CD8-positive, alpha-beta memory T cell (primary cell): ENCODE measurements around the gene ZBTB7A. TPM values are rescaled to one million over a fixed set of nuclear protein-coding genes. Genes with fewer than 3 reads are reported as not detected.
"Not testable (repeated sequence)": the region's sequence is repeated elsewhere in the genome, so short reads cannot be mapped to it uniquely, and the experiment has no call there.

Source experiments
- CTCF ChIA-PET: fragments of 350-600 bp; sonication (Branson Sonifier 250); formaldehyde crosslinking; loops from one replicate; lab custom pipeline; 2021; ENCODE audit warnings: antibody characterized with exemption; lab: Charles Lee
- POLR2A ChIA-PET: fragments of 350-600 bp; sonication (Branson Sonifier 250); formaldehyde crosslinking; loops from one replicate; lab custom pipeline; 2021; ENCODE audit warnings: antibody characterized with exemption; lab: Charles Lee
- DNase-seq, 5 donors: peaks; one replicate each; pipeline versions ENCODE4 v3.0.0 to v3.0.0-alpha.2; 2020 to 2022; ENCODE audit warnings: mixed read lengths in 1 of 5
- H3K27ac ChIP-seq: one replicate; pipeline ENCODE4 v1.7.0; 2013; ENCODE audit warnings: low read depth, mild to moderate bottlenecking, low read length, moderate library complexity
- H3K27me3 ChIP-seq: 2 replicates; pipeline ENCODE4 v1.7.0; 2013; ENCODE audit warnings: low read length, mild to moderate bottlenecking; ENCODE audit not compliant: insufficient read depth, poor library complexity, severe bottlenecking
- H3K36me3 ChIP-seq: 2 replicates; pipeline ENCODE4 v1.7.0; 2013; ENCODE audit warnings: mild to moderate bottlenecking, low read length, moderate library complexity; ENCODE audit not compliant: insufficient read depth
- H3K4me1 ChIP-seq: 2 replicates; pipeline ENCODE4 v1.7.0; 2013; ENCODE audit warnings: mild to moderate bottlenecking, low read length, moderate library complexity; ENCODE audit not compliant: insufficient read depth
- H3K4me3 ChIP-seq: 2 replicates; pipeline ENCODE4 v1.7.0; 2013; ENCODE audit warnings: mild to moderate bottlenecking, low read length
- H3K9me3 ChIP-seq: 2 replicates; pipeline ENCODE4 v1.7.0; 2013; ENCODE audit warnings: mild to moderate bottlenecking, low read length
- H3K27ac Mint-ChIP-seq, 8 donors: one replicate each; pipeline ENCODE4 v1.8.0; 2020 to 2021; ENCODE audit warnings: mixed read lengths in 8 of 8, mild to moderate bottlenecking in 6 of 8, inconsistent platforms in 3 of 8, moderate library complexity in 3 of 8
- H3K27me3 Mint-ChIP-seq, 2 donors: one replicate each; pipeline ENCODE4 v1.8.0; 2020 to 2021; ENCODE audit warnings: mixed read lengths in 2 of 2, mild to moderate bottlenecking in 1 of 2, moderate library complexity in 1 of 2
- H3K36me3 Mint-ChIP-seq, 3 donors: one replicate each; pipeline ENCODE4 v1.8.0; 2020 to 2021; ENCODE audit warnings: mixed read lengths in 3 of 3, inconsistent platforms in 1 of 3, mild to moderate bottlenecking in 1 of 3
- H3K4me1 Mint-ChIP-seq, 3 donors: one replicate each; pipeline ENCODE4 v1.8.0; 2020 to 2021; ENCODE audit warnings: mixed read lengths in 3 of 3, inconsistent platforms in 1 of 3, mild to moderate bottlenecking in 1 of 3
- H3K4me3 Mint-ChIP-seq, 7 donors: one replicate each; pipeline ENCODE4 v1.8.0; 2020 to 2021; ENCODE audit warnings: mixed read lengths in 7 of 7, mild to moderate bottlenecking in 6 of 7, moderate library complexity in 4 of 7, inconsistent platforms in 2 of 7
- H3K9me3 Mint-ChIP-seq, 5 donors: one replicate each; pipeline ENCODE4 v1.8.0; 2020 to 2022; ENCODE audit warnings: mixed read lengths in 5 of 5, mild to moderate bottlenecking in 3 of 5, moderate library complexity in 2 of 5, inconsistent platforms in 1 of 5
- polyA plus RNA-seq: library from polyadenylated mRNA; unstranded; fragments of 300-500 nt; fragmentation: Illumina TruSeq; gene quantifications from one replicate; pipeline ENCODE4 v1.2.3, GENCODE V29; 2021
- total RNA-seq, 2 experiments: library from RNA; stranded (reverse); gene quantifications; one replicate each; pipeline ENCODE4 v1.2.3, GENCODE V29; 2021

Gene ZBTB7A
- total and polyA plus RNA-seq, 3 experiments from 2014 or later = 44.1 to 86.1 (median 46.8) TPM

GRCh38 chr19:4005436-4005835, 61.3 kb downstream of the ZBTB7A start:
- POLR2A ChIA-PET, H3K36me3 ChIP-seq, H3K9me3 Mint-ChIP-seq, H3K27ac ChIP-seq, H3K4me3 ChIP-seq, H3K9me3 ChIP-seq, H3K36me3 Mint-ChIP-seq, H3K27ac Mint-ChIP-seq, H3K27me3 Mint-ChIP-seq, H3K27me3 ChIP-seq, DNase-seq: not testable (repeated sequence)
- CTCF ChIA-PET = interaction anchor here (0.8 to 1.6 kb wide), 4 partner anchors 14 to 135 kb away, joined by 3 to 9 read pairs (median 6); partner anchors contain the start of gene EEF2
- H3K4me1 ChIP-seq = peaks cover 20% of the 10 kb centered on the region
- peaks cover 16 to 22% (median 18%) of the 10 kb centered on the region in 3 donors for H3K4me1 Mint-ChIP-seq
- peak overlapping the region in 3 of 7 donors; percentile 39 to 75 (median 62) for H3K4me3 Mint-ChIP-seq

DNA sequence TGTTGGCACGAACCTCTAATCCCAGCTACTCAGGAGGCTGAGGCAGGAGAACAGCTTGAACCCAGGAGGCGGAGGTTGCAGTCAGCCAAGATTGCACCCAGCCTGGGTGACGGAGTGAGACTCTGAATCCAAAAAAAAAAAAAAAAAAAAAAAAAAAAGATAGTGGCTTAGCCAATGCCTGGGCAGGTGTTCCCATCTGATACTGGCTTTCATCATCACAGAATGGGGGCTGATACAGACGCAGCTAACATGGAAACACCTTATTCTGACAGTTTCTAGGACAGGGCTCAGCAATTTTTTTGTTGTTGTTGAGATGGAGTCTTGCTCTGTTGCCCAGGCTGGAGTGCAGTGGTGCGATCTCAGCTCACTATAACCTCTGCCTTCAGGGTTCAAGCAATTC, 65.9 kb downstream of the ZBTB7A start:
- not testable (repeated sequence) for H3K4me3 ChIP-seq, H3K27me3 ChIP-seq, H3K9me3 ChIP-seq, DNase-seq, H3K4me3 Mint-ChIP-seq, H3K27me3 Mint-ChIP-seq, H3K36me3 ChIP-seq, H3K36me3 Mint-ChIP-seq, H3K4me1 Mint-ChIP-seq, H3K27ac ChIP-seq, H3K27ac Mint-ChIP-seq, H3K4me1 ChIP-seq, H3K9me3 Mint-ChIP-seq
- ChIA-PET POLR2A (interaction anchor here (0.7 kb wide), 1 partner anchor 495 kb away, joined by 7 read pairs; no protein-coding TSS in a partner anchor), CTCF (interaction anchor here (1.0 to 1.5 kb wide), 3 partner anchors 13 to 139 kb away, joined by 4 to 6 read pairs (median 5); no protein-coding TSS in a partner anchor)

- H3K27ac Mint-ChIP-seq, H3K27me3 Mint-ChIP-seq, H3K9me3 Mint-ChIP-seq, H3K27ac ChIP-seq, POLR2A ChIA-PET, H3K4me3 Mint-ChIP-seq, H3K27me3 ChIP-seq, DNase-seq, H3K9me3 ChIP-seq, H3K36me3 ChIP-seq, H3K4me3 ChIP-seq, H3K4me1 Mint-ChIP-seq, H3K4me1 ChIP-seq, H3K36me3 Mint-ChIP-seq: not testable (repeated sequence)
- CTCF ChIA-PET = interaction anchor here (0.9 kb wide), 1 partner anchor 142 kb away, joined by 4 read pairs; no protein-coding TSS in a partner anchor
Observed at GRCh38 chr19:3998667-3999412, 67.9 kb downstream of the ZBTB7A start.

DNA sequence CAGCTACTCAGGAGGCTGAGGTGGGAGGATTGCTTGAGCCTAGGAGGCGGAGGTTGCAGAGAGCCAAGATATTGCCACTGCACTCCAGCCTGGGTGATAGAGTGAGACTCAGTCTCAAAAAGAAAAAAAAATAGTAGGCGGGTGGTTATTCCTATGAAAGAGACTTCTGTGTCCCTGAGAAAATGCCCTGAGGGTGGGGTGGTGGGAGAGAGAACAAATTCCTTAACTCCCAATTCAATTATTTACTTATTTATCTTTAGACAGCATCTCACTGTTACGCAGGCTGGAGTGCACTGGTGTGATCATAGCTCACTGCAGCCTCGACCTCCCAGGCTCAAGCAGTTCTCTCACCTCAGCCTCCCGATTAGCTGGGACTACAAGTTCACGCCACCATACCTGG, 71.1 kb downstream of the ZBTB7A start:
- no peak overlapping the region for H3K4me3 ChIP-seq

More for the DNA sequence above, 71.1 kb downstream of the ZBTB7A start:
- ChIA-PET CTCF (interaction anchor here (1.3 kb wide), 2 partner anchors 12 to 144 kb away, joined by 3 read pairs; partner anchors contain the start of gene PIAS4), POLR2A (no interaction called here)
- Histone ChIP-seq H3K36me3 (no peaks in the 10 kb centered on the region), H3K4me1 (no peaks in the 10 kb centered on the region), H3K9me3 (no peaks in the 10 kb centered on the region), H3K27me3 (no peaks in the 10 kb centered on the region), H3K27ac (no peak overlapping the region)
- DNase-seq = no peak
- no peaks in the 10 kb centered on the region for H3K27me3 Mint-ChIP-seq
- peaks cover 0 to 4% (median 3%) of the 10 kb centered on the region in 3 donors for H3K4me1 Mint-ChIP-seq
- H3K4me3 Mint-ChIP-seq = no peak overlapping the region
- no peaks in the 10 kb centered on the region for H3K36me3 Mint-ChIP-seq
- no peak overlapping the region for H3K27ac Mint-ChIP-seq
- no peaks in the 10 kb centered on the region for H3K9me3 Mint-ChIP-seq

Other genes with a start within 250 kb of the ZBTB7A start
- under 1 TPM; 0.57 to 0.71 TPM for gene ZFR2, start 197.9 kb downstream of the ZBTB7A start, total RNA-seq
- 4.8 TPM for gene ZFR2, start 197.9 kb downstream of the ZBTB7A start, polyA plus RNA-seq
- not detected for gene ATCAY, start 186.2 kb downstream of the ZBTB7A start, total RNA-seq
- not detected for gene ATCAY, start 186.2 kb downstream of the ZBTB7A start, polyA plus RNA-seq
- not detected for gene NMRK2, start 133.8 kb downstream of the ZBTB7A start, total RNA-seq
- gene NMRK2, start 133.8 kb downstream of the ZBTB7A start, polyA plus RNA-seq = not detected
- gene DAPK3, start 95.8 kb downstream of the ZBTB7A start, total RNA-seq = 10 to 100 TPM; 42.5 to 44.9 TPM
- 38.5 TPM for gene DAPK3, start 95.8 kb downstream of the ZBTB7A start, polyA plus RNA-seq
- 1,000 to 10,000 TPM; 3,106 to 3,129 TPM for gene EEF2, start 81.4 kb downstream of the ZBTB7A start, total RNA-seq
- gene EEF2, start 81.4 kb downstream of the ZBTB7A start, polyA plus RNA-seq = 533 TPM
- 10 to 100 TPM; 29.1 to 33.8 TPM for gene PIAS4, start 59.2 kb downstream of the ZBTB7A start, total RNA-seq
- 6.3 TPM for gene PIAS4, start 59.2 kb downstream of the ZBTB7A start, polyA plus RNA-seq
- gene MAP2K2, start 57.2 kb upstream of the ZBTB7A start, total RNA-seq = 100 to 1,000 TPM; 161 to 164 TPM
- 122 TPM for gene MAP2K2, start 57.2 kb upstream of the ZBTB7A start, polyA plus RNA-seq
- not detected for gene CREB3L3, start 86.7 kb upstream of the ZBTB7A start, total RNA-seq
- gene CREB3L3, start 86.7 kb upstream of the ZBTB7A start, polyA plus RNA-seq = 0.07 TPM
- gene SIRT6, start 115.7 kb upstream of the ZBTB7A start, total RNA-seq = 10 to 100 TPM; 33.5 to 38.6 TPM
- 1.6 TPM for gene SIRT6, start 115.7 kb upstream of the ZBTB7A start, polyA plus RNA-seq
- gene ANKRD24, start 115.8 kb upstream of the ZBTB7A start, total RNA-seq = under 1 TPM; 0.89 to 0.90 TPM
- gene ANKRD24, start 115.8 kb upstream of the ZBTB7A start, polyA plus RNA-seq = 0.48 TPM
- 10 to 100 TPM; 14.2 to 14.8 TPM for gene EBI3, start 162.6 kb upstream of the ZBTB7A start, total RNA-seq
- not detected for gene EBI3, start 162.6 kb upstream of the ZBTB7A start, polyA plus RNA-seq
- gene YJU2, start 180.2 kb upstream of the ZBTB7A start, total RNA-seq = 10 to 100 TPM; 38.8 to 41.2 TPM
- 29.6 TPM for gene YJU2, start 180.2 kb upstream of the ZBTB7A start, polyA plus RNA-seq
- gene SHD, start 212.4 kb upstream of the ZBTB7A start, total RNA-seq = not detected
- gene SHD, start 212.4 kb upstream of the ZBTB7A start, polyA plus RNA-seq = not detected
- gene TMIGD2, start 235.5 kb upstream of the ZBTB7A start, total RNA-seq = 1 to 10 TPM; 5.9 to 7.0 TPM
- gene TMIGD2, start 235.5 kb upstream of the ZBTB7A start, polyA plus RNA-seq = 40.5 TPM
- gene FSD1, start 237.7 kb upstream of the ZBTB7A start, total RNA-seq = 10 to 100 TPM; 10.9 to 13.9 TPM
- 3.1 TPM for gene FSD1, start 237.7 kb upstream of the ZBTB7A start, polyA plus RNA-seq